Measurements from ENCODE around the gene CPPED1. TPM values are rescaled to one million over a fixed set of nuclear protein-coding genes. Genes with fewer than 3 reads are reported as not detected.
"Not testable (repeated sequence)": the region's sequence is repeated elsewhere in the genome, so short reads cannot be mapped to it uniquely, and the experiment has no call there.

CPPED1 gene
- total and polyA plus RNA-seq, 4 donors, result 10.4 to 29.1 (median 23.0) TPM

GRCh38 chr16:12767897-12768296, 35.8 kb downstream of the CPPED1 start:
- no peak overlapping the region for H3K4me3 ChIP-seq (ENCODE audit: low read depth in 1 of 3, low read length in 3 of 3)
- H3K36me3 ChIP-seq (ENCODE audit: control insufficient read depth in 4 of 4, insufficient read depth in 3 of 4, low read depth in 1 of 4, low read length in 3 of 4), result no peaks in the 10 kb centered on the region
- no peak overlapping the region for H3K27ac ChIP-seq (ENCODE audit: low read depth in 1 of 2, low read length in 2 of 2)
- peaks cover 1 to 9% (median 7%) of the 10 kb centered on the region in 4 donors for H3K4me1 ChIP-seq (ENCODE audit: control insufficient read depth in 4 of 4, insufficient read depth in 4 of 4, low read length in 3 of 4)
- no peaks in the 10 kb centered on the region for H3K9me3 ChIP-seq (ENCODE audit: control insufficient read depth in 4 of 4, low read length in 3 of 4)
- DNase-seq (ENCODE audit: low spot score), result no peak
- no peaks in the 10 kb centered on the region for H3K27me3 ChIP-seq (ENCODE audit: control insufficient read depth in 4 of 4, insufficient read depth in 4 of 4, low read length in 3 of 4)
- TF ChIP-seq JUND (IDR thresholded peaks at IDR 0.05) (no peak), FOXA2 (IDR thresholded peaks at IDR 0.05) (no peak), EGR1 (IDR thresholded peaks at IDR 0.05; ENCODE audit: low read depth in 2 of 2) (no peak), SP1 (IDR thresholded peaks at IDR 0.05) (no peak), RXRA (IDR thresholded peaks at IDR 0.05) (no peak), MAX (IDR thresholded peaks at IDR 0.05) (no peak), TAF1 (conservative IDR thresholded peaks at IDR 0.05) (no peak), ZBTB33 (IDR thresholded peaks at IDR 0.05) (no peak), REST (IDR thresholded peaks at IDR 0.05) (no peak), ATF3 (IDR thresholded peaks at IDR 0.05) (no peak), GABPA (IDR thresholded peaks at IDR 0.05 in 1 of 2, conservative IDR thresholded peaks at IDR 0.05 in 1 of 2) (no peak), FOXA1 (IDR thresholded peaks at IDR 0.05) (no peak)
- H3K9ac ChIP-seq (ENCODE audit: low read depth in 1 of 2, low read length in 2 of 2), result peak overlapping the region in 1 of 2 donors; percentile 22
- 83% methylated on average over 6 of the region's 6 CpGs for WGBS

GRCh38 chr16:12766853-12767252, 36.8 kb downstream of the CPPED1 start:
- Histone ChIP-seq H3K27me3 (ENCODE audit: control insufficient read depth in 4 of 4, insufficient read depth in 4 of 4, low read length in 3 of 4) (no peaks in the 10 kb centered on the region), H3K4me1 (ENCODE audit: control insufficient read depth in 4 of 4, insufficient read depth in 4 of 4, low read length in 3 of 4) (peaks cover 1 to 5% (median 3%) of the 10 kb centered on the region in 4 donors), H3K4me3 (ENCODE audit: low read depth in 1 of 3, low read length in 3 of 3) (no peak overlapping the region), H3K9me3 (ENCODE audit: control insufficient read depth in 4 of 4, low read length in 3 of 4) (no peaks in the 10 kb centered on the region), H3K36me3 (ENCODE audit: control insufficient read depth in 4 of 4, insufficient read depth in 3 of 4, low read depth in 1 of 4, low read length in 3 of 4) (no peaks in the 10 kb centered on the region), H3K27ac (ENCODE audit: low read depth in 1 of 2, low read length in 2 of 2) (no peak overlapping the region), H3K9ac (ENCODE audit: low read depth in 1 of 2, low read length in 2 of 2) (no peak overlapping the region)
- TF ChIP-seq RXRA (IDR thresholded peaks at IDR 0.05) (no peak), FOXA2 (IDR thresholded peaks at IDR 0.05) (no peak), HNF4G (IDR thresholded peaks at IDR 0.05) (no peak), REST (IDR thresholded peaks at IDR 0.05) (no peak), TAF1 (conservative IDR thresholded peaks at IDR 0.05) (no peak), ZBTB33 (IDR thresholded peaks at IDR 0.05) (no peak), FOXA1 (IDR thresholded peaks at IDR 0.05) (no peak), GABPA (IDR thresholded peaks at IDR 0.05 in 1 of 2, conservative IDR thresholded peaks at IDR 0.05 in 1 of 2) (no peak)
- 96% methylated on average over 5 of the region's 5 CpGs for WGBS
- no peak for DNase-seq (ENCODE audit: low spot score)

- not testable (repeated sequence) for H3K9me3 ChIP-seq (ENCODE audit: control insufficient read depth in 4 of 4, low read length in 3 of 4); H3K4me3 ChIP-seq (ENCODE audit: low read depth in 1 of 3, low read length in 3 of 3); H3K4me1 ChIP-seq (ENCODE audit: control insufficient read depth in 4 of 4, insufficient read depth in 4 of 4, low read length in 3 of 4); H3K27ac ChIP-seq (ENCODE audit: low read depth in 1 of 2, low read length in 2 of 2); H3K9ac ChIP-seq (ENCODE audit: low read depth in 1 of 2, low read length in 2 of 2); DNase-seq (ENCODE audit: low spot score); H3K27me3 ChIP-seq (ENCODE audit: control insufficient read depth in 4 of 4, insufficient read depth in 4 of 4, low read length in 3 of 4); H3K36me3 ChIP-seq (ENCODE audit: control insufficient read depth in 4 of 4, insufficient read depth in 3 of 4, low read depth in 1 of 4, low read length in 3 of 4)
- WGBS, result 85% methylated on average over 3 of the region's 3 CpGs
Observed at GRCh38 chr16:12766208-12766607, 37.5 kb downstream of the CPPED1 start.
